HG03558 (cell line): Measurements from ENCODE around the gene AZU1.
"Not testable (repeated sequence)": the region's sequence is repeated elsewhere in the genome, so short reads cannot be mapped to it uniquely, and the experiment has no call there.

ENCODE experiments used
- ATAC-seq: cut with Tn5 transposase; IDR thresholded peaks from one replicate; pipeline ENCODE4 v1.9.1; 2021; ENCODE audit warnings: moderate number of reproducible peaks; ENCODE audit not compliant: unreplicated experiment; ENCODE audit errors: extremely low read depth

AZU1 gene

GRCh38 chr19:824885-825284 lies 2.8 kb upstream of the AZU1 start:
- ATAC-seq: no peak

- no peak for ATAC-seq
These were observed 1.6 kb upstream of the AZU1 start for GRCh38 chr19:825897-826644.

- ATAC-seq: no peak
These were observed 325 bp upstream of the AZU1 start for GRCh38 chr19:827314-827709.

GRCh38 chr19:829129-829758 lies 1.6 kb downstream of the AZU1 start:
- no peak for ATAC-seq

DNA sequence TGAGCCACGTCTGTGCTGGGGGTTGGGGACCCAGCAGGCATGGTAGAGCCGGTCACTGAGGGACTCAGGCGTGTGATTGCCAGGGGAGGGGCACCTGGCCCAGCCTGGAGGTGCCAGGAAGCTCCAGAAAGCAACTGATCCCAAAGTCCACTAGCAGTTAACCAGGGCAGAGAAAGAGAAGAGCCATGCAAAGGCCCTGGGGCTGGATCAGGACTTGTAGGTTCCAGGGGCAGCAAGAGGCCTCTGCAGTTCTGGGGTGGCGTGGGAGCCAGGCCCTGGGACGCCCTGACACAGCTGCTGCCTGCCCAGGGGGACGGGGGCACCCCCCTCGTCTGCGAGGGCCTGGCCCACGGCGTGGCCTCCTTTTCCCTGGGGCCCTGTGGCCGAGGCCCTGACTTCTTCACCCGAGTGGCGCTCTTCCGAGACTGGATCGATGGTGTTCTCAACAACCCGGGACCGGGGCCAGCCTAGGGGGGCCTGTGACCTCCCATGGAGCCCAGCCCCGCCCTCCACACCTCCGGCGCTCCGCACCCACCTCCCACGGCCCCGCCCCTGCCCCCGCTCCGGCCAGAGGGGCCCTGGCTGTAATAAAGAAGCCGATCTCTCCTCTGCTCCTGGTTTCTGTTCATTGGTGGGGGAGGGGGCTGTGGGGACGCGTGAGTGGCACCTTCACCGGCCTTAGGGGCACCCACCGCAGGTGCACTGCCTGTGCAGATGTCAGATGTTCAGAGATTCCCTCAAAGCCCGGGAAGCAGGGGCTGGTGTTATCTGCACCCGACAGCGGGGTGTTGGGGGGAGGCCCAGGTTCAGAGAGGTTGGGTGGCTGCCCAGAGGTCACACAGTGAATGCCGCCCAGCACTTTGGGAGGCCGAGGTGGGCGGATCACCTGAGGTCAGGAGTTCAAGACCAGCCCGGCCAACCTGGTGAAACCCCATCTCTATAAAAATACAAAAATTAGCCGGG lies 4.1 kb downstream of the AZU1 start:
- ATAC-seq: no peak

- ATAC-seq: no peak
These were observed 6.6 kb downstream of the AZU1 start for GRCh38 chr19:834216-834615.

DNA sequence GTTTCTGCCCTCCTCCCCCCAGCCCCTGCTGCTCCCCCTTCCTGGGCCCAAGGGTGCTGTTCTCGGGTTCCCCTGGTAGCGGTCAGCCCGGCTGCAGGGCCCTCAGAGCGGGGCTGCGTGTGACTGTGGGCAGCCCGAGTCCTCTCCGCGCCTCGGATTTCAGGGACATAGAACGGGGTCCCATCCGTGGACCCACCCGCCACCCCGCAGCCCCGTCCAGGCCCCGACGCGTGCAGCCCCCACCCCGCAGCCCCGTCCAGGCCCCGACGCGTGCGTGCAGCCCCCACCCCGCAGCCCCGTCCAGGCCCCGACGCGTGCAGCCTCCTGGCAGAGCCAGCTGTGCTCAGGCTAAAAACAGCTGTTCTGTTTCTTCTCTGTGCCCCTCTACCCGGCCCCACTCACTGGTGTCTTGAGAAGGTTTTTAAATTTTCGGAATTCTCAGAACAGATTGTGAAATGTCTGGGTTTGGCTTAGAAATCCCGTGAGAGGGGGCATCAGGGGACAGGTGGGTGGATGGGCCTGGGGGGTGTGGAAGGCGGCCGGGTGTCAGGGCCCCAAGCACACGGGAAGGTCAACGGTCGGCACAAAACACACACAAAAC lies 7.7 kb downstream of the AZU1 start:
- no peak for ATAC-seq

- no peak for ATAC-seq
These were observed 13.0 kb downstream of the AZU1 start, which contains the start of gene PRTN3 for GRCh38 chr19:840519-841206. TSS of gene PRTN3 (plus strand) at chr19:840999. CDS start at chr19:841009, 10 bp downstream.

DNA sequence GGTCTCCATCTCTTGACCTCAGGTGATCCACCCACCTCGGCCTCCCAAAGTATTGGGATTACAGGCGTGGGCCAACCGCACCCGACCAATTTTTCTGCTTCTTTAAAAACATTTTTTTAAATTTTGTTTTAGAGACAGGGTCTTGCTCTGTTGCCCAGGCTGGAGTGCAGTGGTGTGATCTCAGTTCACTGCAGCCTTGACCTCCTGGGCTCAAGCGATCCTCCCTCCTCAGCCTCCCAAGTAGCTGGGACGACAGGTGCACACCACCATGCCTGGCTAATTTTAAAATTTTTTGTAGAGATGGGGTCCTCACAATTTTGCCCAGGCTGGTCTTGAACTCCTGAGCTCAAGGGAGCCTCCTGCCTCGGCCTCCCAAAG lies 15.2 kb downstream of the AZU1 start:
- not testable (repeated sequence) for ATAC-seq

GRCh38 chr19:843180-843835 lies 15.7 kb downstream of the AZU1 start:
- no peak for ATAC-seq

DNA sequence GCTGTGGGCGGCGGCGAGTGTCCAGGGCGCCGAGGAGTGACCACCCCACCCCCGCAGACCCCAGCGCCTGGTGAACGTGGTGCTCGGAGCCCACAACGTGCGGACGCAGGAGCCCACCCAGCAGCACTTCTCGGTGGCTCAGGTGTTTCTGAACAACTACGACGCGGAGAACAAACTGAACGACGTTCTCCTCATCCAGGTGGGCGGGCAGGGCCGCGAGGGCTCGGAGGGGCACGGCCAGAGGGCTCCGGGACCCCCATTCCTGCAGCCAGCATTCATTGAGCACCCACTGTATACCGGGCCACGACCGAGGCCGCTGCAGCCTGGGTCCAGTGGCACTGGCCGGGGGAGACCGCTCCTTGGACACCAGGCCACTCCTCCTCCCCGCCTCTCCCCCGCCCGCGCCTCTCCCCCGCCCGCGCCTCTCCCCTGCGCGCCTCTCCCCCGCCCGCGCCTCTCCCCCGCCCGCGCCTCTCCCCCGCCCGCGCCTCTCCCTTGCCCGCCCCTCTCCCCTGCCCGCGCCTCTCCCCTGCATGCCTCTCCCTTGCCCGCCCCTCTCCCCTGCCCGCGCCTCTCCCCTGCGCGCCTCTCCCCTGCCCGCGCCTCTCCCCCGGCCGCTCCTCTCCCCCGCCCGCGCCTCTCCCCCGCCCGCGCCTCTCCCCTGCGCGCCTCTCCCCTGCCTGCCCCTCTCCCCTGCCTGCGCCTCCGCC lies 16.4 kb downstream of the AZU1 start:
- no peak for ATAC-seq

- ATAC-seq: no peak
These were observed 16.9 kb downstream of the AZU1 start for GRCh38 chr19:844546-844971.

DNA sequence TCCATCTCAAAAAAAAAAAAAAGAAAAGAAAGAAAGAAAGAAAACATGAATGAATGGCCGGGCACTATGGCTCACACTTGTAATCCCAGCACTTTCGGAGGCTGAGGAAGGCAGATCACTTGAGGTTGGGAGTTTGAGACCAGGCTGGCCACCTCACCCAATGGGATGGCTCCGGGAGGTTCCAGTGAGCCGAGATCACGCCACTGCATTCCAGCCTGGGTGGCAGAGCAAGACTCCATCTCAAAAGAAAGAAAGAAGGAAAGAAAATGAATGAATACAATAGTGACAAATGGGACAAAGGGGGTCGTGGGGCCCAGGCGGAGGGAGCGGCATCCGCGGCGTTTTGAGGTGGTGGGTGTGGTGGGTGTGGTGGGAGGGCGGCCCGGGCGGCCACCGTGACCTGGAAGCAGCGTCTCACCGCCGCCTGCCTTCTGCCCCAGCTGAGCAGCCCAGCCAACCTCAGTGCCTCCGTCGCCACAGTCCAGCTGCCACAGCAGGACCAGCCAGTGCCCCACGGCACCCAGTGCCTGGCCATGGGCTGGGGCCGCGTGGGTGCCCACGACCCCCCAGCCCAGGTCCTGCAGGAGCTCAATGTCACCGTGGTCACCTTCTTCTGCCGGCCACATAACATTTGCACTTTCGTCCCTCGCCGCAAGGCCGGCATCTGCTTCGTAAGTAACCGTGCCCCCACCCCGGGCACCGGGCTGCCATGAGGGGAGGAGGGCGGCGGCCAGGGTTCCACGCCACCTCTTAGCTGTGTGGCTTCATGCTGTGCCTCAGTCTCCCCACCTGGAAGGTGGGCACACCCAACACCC lies 18.3 kb downstream of the AZU1 start:
- ATAC-seq: no peak

GRCh38 chr19:848386-848921 lies 20.8 kb downstream of the AZU1 start:
- ATAC-seq: no peak

DNA sequence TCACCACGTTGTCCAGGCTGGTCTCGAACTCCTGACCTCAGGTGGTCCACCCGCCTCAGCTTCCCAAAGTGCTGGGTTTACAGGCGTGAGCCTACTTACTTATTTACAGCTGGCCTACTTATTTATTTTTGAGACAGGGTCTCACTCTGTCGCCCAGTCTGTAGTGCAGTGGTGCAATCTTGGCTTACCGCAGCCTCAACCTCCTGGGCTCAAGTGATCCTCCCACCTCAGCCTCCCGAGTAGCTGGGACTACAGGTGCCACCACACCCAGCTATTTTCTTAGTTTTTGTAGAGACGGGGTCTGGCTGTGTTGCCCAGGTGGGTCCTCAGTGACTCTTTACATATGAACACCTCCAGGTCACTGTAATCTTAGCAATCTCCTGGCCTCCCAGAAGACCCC lies 21.6 kb downstream of the AZU1 start:
- not testable (repeated sequence) for ATAC-seq

DNA sequence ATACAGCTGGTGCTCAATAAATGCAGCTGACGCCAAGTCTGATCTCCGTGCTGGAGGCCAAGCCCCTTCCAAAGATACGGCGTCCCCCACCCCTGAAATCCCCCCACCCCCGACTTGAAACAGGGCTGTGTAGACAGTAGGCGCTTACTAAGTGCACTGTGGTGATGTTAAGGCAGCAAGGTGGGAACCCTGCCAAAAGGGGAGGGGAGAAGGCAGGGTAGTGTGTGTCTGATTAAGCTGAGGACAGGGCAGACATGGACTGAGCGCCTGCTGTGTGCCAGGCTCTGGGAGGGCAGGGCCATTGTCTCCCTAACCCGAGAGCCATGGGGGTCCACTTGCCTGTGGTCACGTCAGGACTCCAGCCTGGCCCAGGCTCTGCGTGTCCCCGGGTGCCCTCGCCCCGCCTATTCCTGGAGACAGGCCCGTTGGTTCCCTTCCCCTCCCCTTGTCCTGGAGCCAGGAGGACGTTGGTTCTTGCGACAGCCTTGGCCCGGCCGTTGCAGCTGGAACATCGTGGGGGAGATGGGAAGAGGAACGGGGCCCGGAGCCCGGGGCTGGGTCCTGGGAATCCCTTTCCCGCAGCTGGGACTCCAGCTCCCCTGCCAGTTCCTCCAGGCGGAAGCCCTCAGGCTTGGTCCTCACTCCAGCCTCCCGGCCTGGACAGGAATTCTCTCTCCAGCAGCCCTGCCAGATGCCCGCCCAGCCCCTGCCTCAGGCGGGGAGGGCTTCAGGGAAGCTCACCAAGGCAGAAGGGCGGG lies 22.8 kb downstream of the AZU1 start:
- no peak for ATAC-seq

DNA sequence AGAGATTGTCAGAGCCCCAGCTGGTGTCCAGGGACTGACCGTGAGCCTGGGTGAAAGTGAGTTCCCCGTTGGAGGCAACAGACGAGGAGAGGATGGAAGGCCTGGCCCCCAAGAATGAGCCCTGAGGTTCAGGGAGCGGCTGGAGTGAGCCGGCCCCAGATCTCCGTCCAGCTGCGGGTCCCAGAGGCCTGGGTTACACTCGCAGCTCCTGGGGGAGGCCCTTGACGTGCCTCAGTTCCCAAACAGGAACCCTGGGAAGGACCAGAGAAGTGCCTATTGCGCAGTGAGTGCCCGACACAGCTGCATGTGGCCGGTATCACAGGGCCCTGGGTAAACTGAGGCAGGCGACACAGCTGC lies 23.3 kb downstream of the AZU1 start:
- no peak for ATAC-seq
